GM19043 (cell line): ENCODE results near the gene NCOA5.

Experiments used
- ATAC-seq: cut with Tn5 transposase; IDR thresholded peaks from one replicate; pipeline ENCODE4 v1.9.1; 2021; ENCODE audit warnings: low read depth; ENCODE audit not compliant: unreplicated experiment

NCOA5 gene

GRCh38 chr20:46065691-46066090, 24.1 kb downstream of the NCOA5 start:
- ATAC-seq, result no peak

GRCh38 chr20:46065006-46065405, 24.8 kb downstream of the NCOA5 start:
- no peak for ATAC-seq

- no peak for ATAC-seq
These were observed 26.1 kb downstream of the NCOA5 start for GRCh38 chr20:46063652-46064054.

GRCh38 chr20:46063151-46063550, 26.6 kb downstream of the NCOA5 start:
- no peak for ATAC-seq

GRCh38 chr20:46062621-46063020, 27.1 kb downstream of the NCOA5 start:
- no peak for ATAC-seq

- no peak for ATAC-seq
These were observed 27.6 kb downstream of the NCOA5 start for GRCh38 chr20:46062151-46062550.

- no peak for ATAC-seq
These were observed 28.8 kb downstream of the NCOA5 start for GRCh38 chr20:46060975-46061374.

- ATAC-seq, result no peak
These were observed 29.4 kb downstream of the NCOA5 start for GRCh38 chr20:46060301-46060881.

- ATAC-seq, result no peak
These were observed 31.0 kb downstream of the NCOA5 start for GRCh38 chr20:46058599-46059281.

GRCh38 chr20:46057856-46058598, 31.7 kb downstream of the NCOA5 start:
- ATAC-seq, result no peak

- no peak for ATAC-seq
These were observed 32.5 kb downstream of the NCOA5 start for GRCh38 chr20:46056970-46057855.

GRCh38 chr20:46056027-46056833, 33.5 kb downstream of the NCOA5 start:
- ATAC-seq, result no peak

GRCh38 chr20:46055269-46055668, 34.5 kb downstream of the NCOA5 start:
- no peak for ATAC-seq

GRCh38 chr20:46054606-46055005, 35.2 kb downstream of the NCOA5 start:
- no peak for ATAC-seq

- ATAC-seq, result no peak
These were observed 36.3 kb downstream of the NCOA5 start for GRCh38 chr20:46053416-46053815.

GRCh38 chr20:46051556-46052308, 38.0 kb downstream of the NCOA5 start:
- no peak for ATAC-seq

- ATAC-seq, result no peak
These were observed 38.9 kb downstream of the NCOA5 start for GRCh38 chr20:46050885-46051284.

GRCh38 chr20:46050444-46050843, 39.3 kb downstream of the NCOA5 start:
- no peak for ATAC-seq

GRCh38 chr20:46049815-46050214, 39.9 kb downstream of the NCOA5 start:
- ATAC-seq, result no peak
